ENCODE results near the gene SFMBT1.
"Not testable (repeated sequence)": the region's sequence is repeated elsewhere in the genome, so short reads cannot be mapped to it uniquely, and the experiment has no call there.

The SFMBT1 gene

GRCh38 chr3:53073553-53074365, 27.9 kb upstream of the SFMBT1 start:
- DNase-seq (ENCODE audit: low read depth in 3 of 3) = no peak

DNA sequence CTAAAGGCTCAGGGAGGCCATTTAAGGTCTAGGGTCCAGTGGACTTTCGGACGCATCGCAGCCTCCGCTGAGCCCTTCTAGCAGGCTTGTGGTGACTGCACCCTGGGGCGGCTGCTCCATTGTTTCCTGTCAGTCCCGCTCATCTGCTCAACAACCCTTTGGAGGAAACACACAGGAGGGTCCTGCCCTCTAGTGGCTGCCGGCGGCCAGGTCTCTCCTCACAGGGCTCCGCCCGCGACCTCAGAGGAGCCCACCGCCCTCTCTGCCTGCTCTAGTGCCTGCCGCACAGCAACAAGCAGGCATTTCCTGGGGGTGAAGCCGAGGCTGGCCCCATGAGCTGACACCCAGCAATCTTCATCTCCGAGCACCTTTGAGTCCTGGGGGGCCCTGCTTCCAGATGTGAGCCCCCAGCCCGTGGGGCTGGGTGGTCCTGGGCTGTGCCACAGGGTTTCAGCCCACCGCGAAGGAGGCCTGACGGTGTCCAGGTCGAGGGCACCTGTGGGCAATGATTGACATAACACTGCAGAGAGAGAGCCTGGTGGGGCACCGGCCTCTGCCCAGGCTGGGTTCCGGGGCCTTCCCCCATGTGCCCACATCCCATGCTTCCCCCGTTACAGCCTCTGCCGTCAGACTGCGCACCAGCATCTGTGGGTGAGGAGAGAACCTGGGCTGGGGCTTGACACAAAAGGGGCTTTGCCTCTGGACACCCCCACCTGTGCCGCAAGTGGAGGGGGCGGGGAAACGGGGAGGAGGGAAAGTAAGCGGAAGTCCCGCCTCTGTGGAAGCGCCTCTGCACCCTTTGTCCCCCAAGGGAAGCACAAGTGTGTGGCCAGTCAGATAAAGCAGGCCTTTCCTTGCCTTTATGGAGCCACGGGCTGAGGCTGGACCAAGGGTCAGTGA, 27.0 kb upstream of the SFMBT1 start:
- peak; percentile 73 to 77 (median 75) for DNase-seq (ENCODE audit: low read depth in 3 of 3)

DNA sequence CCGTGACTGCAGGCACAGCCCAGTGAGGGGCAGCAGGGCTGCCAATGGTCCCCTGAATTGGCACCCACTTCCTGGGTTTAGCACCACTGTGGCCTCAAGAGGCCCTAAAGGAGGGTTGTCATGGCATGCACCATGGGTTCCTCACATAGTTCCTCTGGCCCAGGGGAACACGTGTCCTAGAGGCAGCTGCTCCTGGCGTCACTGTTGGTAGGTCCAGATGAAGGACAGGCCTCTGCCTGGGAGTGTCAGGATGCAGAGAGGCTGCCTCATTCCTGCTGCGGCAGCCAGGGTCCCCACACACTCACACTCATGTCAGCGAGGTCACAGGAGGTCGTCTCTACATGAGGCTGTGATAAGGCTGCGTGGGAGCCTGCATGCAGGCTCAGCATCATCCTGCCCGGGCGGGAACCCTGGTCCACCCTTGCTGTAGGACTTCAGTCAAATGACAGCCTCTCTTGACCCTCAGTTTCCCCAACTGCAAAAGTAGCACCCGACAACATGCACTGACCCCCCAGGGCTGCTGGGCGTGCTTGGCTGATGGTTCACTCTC, 26.1 kb upstream of the SFMBT1 start:
- DNase-seq (ENCODE audit: low read depth in 3 of 3) = no peak

- no peak for DNase-seq (ENCODE audit: low read depth in 3 of 3)
Observed at GRCh38 chr3:53069422-53070068, 23.7 kb upstream of the SFMBT1 start.

GRCh38 chr3:53068176-53068575, 22.3 kb upstream of the SFMBT1 start:
- DNase-seq (ENCODE audit: low read depth in 3 of 3) = no peak

DNA sequence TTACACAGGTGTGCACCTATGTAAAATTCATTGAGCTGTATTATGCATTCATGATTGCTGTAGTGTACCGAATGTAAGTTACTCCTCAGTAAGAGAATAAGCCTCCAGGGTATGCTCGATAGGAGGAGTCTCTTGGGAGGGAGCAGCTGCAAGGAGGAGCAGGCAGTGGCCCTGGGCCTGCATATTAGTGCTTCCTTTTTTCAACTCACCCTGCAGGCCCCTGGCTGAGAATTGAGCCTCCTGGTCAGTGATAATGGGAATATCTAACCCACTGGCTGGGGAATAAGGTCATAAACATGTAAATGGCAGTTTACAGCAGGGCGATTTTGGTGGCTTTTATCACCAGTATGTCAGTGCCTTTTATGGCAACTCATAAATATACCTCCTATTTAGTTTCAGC, 21.7 kb upstream of the SFMBT1 start:
- no peak for DNase-seq (ENCODE audit: low read depth in 3 of 3)

- no peak for DNase-seq (ENCODE audit: low read depth in 3 of 3)
Observed at GRCh38 chr3:53065841-53066480, 20.1 kb upstream of the SFMBT1 start.

DNA sequence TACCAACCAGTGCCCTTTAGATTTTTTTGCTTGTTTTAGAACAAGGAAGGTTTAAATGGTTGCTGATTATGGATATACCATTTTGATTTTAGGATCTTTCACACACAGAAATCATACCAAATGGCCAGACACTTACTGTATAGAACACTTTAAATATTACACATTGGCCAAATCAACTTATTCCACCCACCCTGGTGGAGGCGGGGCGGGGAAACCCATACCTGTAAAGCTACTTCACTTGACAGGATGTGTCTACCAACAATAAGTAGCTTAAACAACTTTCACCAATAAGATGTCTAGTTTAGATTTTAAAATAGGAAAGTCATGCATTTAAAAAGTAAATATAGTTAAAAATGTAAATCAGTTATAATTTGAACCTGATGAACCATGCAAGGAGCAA, 17.0 kb upstream of the SFMBT1 start:
- DNase-seq (ENCODE audit: low read depth in 3 of 3) = no peak

- DNase-seq (ENCODE audit: low read depth in 3 of 3) = no peak
Observed at GRCh38 chr3:53056442-53056841, 10.6 kb upstream of the SFMBT1 start.

DNA sequence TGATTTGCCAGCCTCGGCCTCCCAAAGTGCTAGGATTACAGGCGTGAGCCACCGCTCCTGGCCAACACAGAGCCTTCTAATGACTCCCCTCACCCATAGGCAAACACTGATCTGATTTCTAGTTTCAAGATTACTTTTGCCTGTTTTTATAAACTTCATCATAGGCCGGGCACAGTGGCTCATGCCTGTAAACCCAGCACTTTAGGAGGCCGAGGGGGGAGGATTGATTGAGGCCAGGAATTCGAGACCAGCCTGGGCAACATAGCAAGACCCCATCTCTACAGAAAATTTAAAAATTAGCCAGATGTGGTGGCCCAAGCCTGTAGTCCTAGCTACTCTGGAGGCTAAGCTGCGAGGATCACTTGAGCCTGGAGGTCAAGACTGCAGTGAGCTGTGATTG, 8.4 kb upstream of the SFMBT1 start:
- not testable (repeated sequence) for DNase-seq (ENCODE audit: low read depth in 3 of 3)

DNA sequence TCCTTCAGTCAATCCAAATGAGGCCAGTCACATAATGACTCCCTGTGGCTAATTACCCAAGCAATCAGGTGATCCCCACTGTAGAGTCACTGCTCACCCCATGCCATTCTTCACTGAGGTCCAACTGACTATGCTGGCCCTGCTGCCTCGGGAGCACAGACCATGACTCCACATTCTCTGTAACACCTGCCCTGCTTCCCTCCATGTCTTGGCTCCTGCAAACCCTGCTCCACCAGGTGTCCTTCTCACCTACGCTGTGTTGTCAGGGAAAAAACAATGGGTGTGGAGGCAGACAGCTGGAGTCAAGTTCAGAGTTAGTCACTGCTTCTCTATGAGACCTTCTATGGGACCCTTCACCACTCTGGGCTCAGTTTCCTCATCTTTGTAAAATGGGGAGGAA, 6.1 kb upstream of the SFMBT1 start:
- no peak for DNase-seq (ENCODE audit: low read depth in 3 of 3)

GRCh38 chr3:53049987-53050386, 4.1 kb upstream of the SFMBT1 start:
- DNase-seq (ENCODE audit: low read depth in 3 of 3) = no peak

DNA sequence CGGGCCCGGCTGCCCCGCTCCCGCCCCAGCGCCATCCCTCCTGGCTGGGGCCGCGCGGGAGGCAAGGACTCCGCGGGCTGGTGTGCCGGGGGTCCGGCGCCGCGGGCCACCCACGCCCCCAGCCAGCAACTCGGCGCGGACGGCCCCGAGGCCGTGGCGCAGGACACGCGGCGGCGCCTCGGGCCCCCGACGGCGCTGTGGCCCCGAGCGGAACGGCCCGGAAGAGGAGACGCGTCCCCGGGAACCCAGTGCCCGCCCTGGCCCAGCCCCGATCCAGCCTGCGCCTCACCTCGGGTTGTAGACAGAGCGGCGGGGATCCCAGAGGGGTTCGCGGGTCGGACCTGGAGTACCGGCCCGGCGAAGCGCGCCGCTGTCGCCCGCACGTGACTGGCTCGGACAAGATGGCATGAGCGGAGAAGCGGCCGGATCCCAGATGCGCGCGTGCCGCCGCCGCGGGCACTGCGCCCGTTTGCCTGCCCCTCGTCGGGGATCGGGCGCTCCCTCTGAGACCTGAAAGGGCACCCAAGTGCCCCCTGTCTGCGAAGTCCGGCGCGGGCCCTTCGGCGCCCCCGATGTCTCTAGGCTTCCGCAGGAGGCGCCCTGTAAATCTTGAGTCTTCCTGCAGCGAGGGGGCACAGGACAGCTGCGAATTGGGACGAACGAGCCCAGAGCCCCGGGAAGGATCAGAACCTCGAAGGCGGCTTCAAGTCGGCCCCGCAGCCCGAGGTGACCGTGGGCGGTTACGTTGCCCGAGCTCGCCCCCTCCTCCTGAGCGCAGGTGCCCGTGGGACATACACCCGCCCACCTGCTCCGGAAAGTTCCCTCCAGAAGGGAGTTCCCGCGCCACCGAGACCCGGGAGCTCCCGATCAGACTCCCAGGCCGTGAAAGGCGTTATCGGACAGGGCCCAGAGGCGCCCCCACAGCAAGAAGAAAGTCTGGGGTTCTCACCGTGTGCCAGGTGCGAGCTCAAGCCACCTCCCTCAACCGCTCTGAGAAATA, 598 bp upstream of the SFMBT1 start:
- peak; percentile 43 to 45 (median 44) for DNase-seq (ENCODE audit: low read depth in 3 of 3)

DNA sequence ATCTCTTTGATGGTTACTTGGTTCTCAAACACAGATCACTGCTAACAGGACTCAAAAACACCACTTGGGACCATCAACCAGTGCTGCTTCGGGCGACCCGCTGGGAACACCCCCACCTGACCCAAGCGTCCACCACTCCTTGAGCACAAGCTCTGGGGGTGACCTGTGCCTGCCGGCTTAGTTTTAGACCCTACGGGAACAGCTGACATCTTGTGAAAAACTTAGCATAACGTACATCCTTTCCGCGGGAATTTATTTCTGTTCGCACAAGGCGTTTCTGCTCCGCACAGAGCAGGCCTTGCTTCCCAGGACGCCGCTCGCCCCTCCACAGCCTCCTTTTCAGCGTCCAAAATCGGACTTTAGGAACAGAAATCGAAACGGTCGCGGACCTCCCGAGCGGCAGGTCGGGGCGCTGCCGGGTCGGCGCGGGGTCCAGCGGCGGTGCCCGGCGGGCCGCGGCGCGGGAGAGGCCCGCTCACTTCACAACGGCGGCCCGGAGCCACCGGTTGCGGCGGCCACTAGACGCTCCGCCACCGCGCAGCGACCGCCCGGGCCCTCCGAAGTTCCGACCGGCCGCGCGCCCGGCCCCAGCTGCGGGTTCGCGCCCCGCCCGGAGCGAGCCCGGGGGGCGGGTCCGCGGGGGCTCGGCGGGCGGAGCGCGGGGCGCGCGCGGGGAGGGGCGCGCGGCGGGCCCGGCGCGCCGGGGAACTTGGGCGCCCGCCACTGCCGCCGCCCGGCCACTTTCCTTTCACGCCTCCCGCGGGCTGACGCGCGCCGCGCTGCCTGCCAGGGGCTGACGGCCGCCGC, 959 bp downstream of the SFMBT1 start:
- DNase-seq (ENCODE audit: low read depth in 3 of 3) = peak; percentile 27 to 36 (median 31)

DNA sequence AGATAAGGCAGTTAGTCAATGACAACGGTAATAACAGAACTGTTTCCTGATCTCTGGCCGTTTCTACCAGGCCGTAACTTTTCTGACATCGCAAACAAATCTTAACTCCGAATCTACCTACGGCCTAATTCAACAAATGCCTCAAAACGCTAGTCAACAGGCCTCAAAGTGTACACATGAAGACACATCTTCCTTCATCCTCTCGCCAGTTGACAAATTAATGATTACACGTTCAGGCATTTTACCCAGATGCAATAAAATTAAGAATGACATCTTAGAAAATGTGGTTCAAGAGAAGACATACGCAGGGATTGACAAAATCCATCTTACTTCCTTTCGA, 1.5 kb downstream of the SFMBT1 start:
- no peak for DNase-seq (ENCODE audit: low read depth in 3 of 3)

DNA sequence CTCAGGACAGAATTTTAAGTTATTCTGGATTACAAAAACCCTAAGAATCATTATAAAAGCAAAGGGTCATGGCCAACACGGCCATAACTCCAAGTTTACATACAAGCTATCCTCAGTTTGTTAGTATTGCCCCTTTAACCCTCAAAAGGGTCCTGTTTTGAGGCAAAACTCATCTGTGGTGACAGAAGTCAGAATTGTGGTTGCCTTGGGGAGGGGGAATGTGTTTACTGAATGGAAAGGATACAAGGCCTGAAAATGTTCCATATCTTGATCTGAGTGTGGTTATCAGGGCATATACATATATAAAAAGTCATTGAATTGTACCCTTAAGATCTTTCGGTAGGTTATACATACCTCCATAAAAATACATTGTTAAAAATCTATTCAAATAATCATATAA, 2.1 kb downstream of the SFMBT1 start:
- no peak for DNase-seq (ENCODE audit: low read depth in 3 of 3)

DNA sequence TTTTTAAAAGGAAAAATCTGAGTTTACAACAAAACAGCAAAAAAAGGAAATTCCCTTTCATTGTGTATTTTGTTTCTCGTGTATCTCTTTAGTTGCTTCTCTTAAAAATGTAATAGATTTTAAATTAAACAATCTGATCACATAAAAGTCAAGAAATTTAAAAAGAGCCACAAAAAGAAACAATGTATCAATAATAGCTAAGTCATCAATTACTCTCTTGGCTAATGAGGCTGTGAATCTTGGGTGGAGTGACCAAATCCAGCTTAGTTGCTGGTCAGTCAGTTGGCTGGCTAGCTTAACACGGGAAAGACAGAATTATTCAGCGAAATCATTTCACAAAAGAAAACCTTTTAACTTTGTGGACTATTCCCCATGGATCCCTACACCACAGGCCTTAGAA, 3.2 kb downstream of the SFMBT1 start:
- DNase-seq (ENCODE audit: low read depth in 3 of 3) = no peak

DNA sequence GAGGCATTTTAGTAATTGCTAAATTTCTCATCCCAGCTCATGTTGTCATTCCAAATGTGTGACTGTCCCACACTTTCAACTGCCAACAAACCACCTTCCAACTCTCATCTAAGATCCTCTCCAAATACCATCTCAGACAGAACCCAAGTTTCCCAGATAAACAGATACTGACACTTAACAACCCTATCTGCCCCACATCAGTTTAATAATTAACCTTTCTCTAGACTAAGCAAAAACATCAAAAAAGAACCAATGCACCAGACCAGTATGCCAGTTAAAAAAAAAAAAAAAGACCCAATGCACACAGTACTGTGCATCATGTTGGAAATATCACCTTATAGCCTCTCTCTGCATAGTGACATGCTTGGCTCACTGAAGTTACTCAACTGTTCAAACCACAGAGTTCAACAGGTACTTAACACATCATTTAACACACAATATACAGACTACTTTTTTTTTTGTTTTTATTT, 5.5 kb downstream of the SFMBT1 start:
- DNase-seq (ENCODE audit: low read depth in 3 of 3) = no peak

GRCh38 chr3:53039376-53039752, 6.5 kb downstream of the SFMBT1 start:
- DNase-seq (ENCODE audit: low read depth in 3 of 3) = no peak

Data from stimulated activated CD4-positive, alpha-beta T cell treated with anti-CD3 and anti-CD28 coated beads, TNF-alpha, amount 100 ng/mL, for 4 hours (primary cell).